Pancreas (tissue), 10 donors: ENCODE results near the gene PLLP. TPM values are rescaled to one million over a fixed set of nuclear protein-coding genes. Genes with fewer than 3 reads are reported as not detected.

Experiments
- ATAC-seq, 4 donors: fragments of 200-7000 bp; cut with Tn5 transposase; one replicate each; pipeline versions ENCODE4 v1.8.0 to v1.9.1; 2020; ENCODE audit warnings: mild to moderate bottlenecking in 4 of 4, moderate library complexity in 4 of 4
- DNase-seq, 6 donors: peaks; one replicate each; pipeline ENCODE4 v3.0.0-alpha.2; 2020
- FAIRE-seq: peaks from 2 replicates; lab custom pipeline; 2012; peaks lifted over from hg19 to GRCh38; lab: Jason Lieb, UNC
- H3K27ac ChIP-seq, 4 donors: fragments of 200-600 bp; sonication (generic); 1 replicate in 3 of 4; 2 replicates in 1 of 4; pipeline versions ENCODE4 v1.5.0 to v1.8.0; 2020
- H3K27me3 ChIP-seq, 4 donors: fragments of 200-600 bp; one replicate each; pipeline ENCODE4 v1.8.0; 2021
- H3K36me3 ChIP-seq, 3 donors: fragments of 200-600 bp; sonication (generic) in 1 of 3; one replicate each; pipeline versions ENCODE4 v1.5.0 to v1.8.0; 2020 to 2021
- H3K4me1 ChIP-seq, 3 donors: fragments of 200-600 bp; one replicate each; pipeline ENCODE4 v1.8.0; 2021
- H3K4me3 ChIP-seq, 4 donors: fragments of 200-600 bp; sonication (generic) in 2 of 4; one replicate each; pipeline versions ENCODE4 v1.5.0 to v1.8.0; 2020 to 2021
- H3K9me3 ChIP-seq, 4 donors: fragments of 200-600 bp; one replicate each; pipeline ENCODE4 v1.8.0; 2021
- WGBS, 2 donors: extraction: QIAGEN DNeasy Blood & Tissue Kit; methylation state at CpG; one replicate each; pipeline ENCODE4 v1.1.7; 2013; 5-methylcytosine and 5-hydroxymethylcytosine counted together
- intact Hi-C, 3 donors: fragments of 100-400 bp; cut with DNase I; formaldehyde crosslinking; loops; one replicate each; pipeline versions ENCODE4 v1.11.1 to v1.14.2; 2022
- polyA plus RNA-seq, 2 donors: library from polyadenylated mRNA; stranded (reverse); fragments of 200-250 nt; gene quantifications; one replicate each; pipeline ENCODE4 v1.2.3, GENCODE V29; 2013
- total RNA-seq, 6 donors: library from RNA; stranded (reverse); fragmentation: NEBNext Ultra II Directional in 4 of 6; extraction: Animal tissue kit (Norgen Biotek cat#: 25700) in 4 of 6; gene quantifications; one replicate each; pipeline versions ENCODE4 v1.2.1 to v1.2.4, GENCODE V29; 2021 to 2023
- TF ChIP-seq, protein P1 (sequence below), 4 donors: fragments of 200-600 bp; sonication (generic) in 3 of 4; IDR thresholded peaks; one replicate each; pipeline versions ENCODE4 v1.5.0 to v1.8.0; 2021; ENCODE audit warnings: antibody characterized with exemption in 4 of 4
- donor health status: healthy with polysubstance abuse.
- donor health status: DM: no; HTN: no; CAD: no; lungs with moderate emphysema.
- donor health status: DM: no; HTN: no; CAD: no.
- donor health status: control.
- donor health status: control.
- donor health status: Bipolar disorder and iron deficiency.
- donor health status: DM: yes; HTN: yes; CAD: no.
- donor health status: DM: no; HTN: no; CAD: no.
- donor health status: DM: no; HTN: no; CAD: no.
- donor health status: DM: yes; HTN: yes; CAD: no.

The PLLP gene
- total and polyA plus RNA-seq, 8 donors: 10.8 to 34.3 (median 24.1) TPM

DNA sequence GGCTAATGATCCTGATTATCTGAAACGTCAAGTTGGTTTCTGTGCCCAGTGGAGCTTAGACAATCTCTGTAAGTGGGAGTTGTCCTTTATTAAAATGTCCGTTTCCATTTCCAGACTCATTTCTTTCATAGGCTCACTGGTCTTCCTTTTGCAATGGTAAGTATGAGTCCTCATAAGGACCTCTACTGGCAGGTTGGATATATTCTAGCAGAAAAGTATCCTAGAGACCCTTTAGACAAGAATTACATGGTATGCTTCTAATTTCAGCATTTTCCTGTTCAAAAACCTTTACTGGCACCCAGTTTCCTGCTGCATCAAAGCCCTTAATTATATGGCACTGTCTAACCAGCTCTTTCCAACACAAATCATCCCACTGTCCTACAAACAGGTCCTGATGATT is 67.5 kb downstream of the PLLP start:
- intact Hi-C loops: no loop called here
- FAIRE-seq: no peak
- 76 to 83% methylated on average over 2 of the region's 2 CpGs for WGBS, 2 donors

DNA sequence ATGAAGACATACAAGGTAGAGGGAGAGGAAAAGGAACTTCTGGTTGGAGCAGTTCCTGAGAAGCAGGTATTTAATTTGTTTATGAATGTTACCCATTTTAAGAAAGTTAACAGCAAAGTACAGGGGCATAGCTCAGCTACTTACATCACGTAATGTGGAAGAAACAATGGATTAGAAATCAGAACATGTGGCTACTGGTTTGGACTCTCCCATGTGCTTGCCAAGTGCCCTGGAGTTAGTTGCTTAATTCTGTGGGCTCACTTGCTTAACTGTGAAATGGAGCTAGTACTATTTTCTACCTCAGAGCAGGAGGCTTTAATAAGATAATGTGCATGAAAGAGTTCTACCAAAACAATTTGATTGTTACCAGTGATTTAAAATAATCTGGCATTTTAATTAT is 71.0 kb downstream of the PLLP start:
- H3K4me1 ChIP-seq: no peaks in the 10 kb centered on the region
- intact Hi-C loops: no loop called here
- no peaks in the 10 kb centered on the region for H3K9me3 ChIP-seq
- H3K27ac ChIP-seq: no peak overlapping the region
- no peaks in the 10 kb centered on the region for H3K27me3 ChIP-seq
- DNase-seq (no peak), ATAC-seq (no peak), FAIRE-seq (no peak)
- WGBS, 2 donors: 98 to 99% methylated on average over 1 of the region's 1 CpG
- H3K36me3 ChIP-seq: peaks cover 10 to 81% (median 27%) of the 10 kb centered on the region in 3 donors
- no peak overlapping the region for H3K4me3 ChIP-seq
- TF ChIP-seq, protein P1, sequence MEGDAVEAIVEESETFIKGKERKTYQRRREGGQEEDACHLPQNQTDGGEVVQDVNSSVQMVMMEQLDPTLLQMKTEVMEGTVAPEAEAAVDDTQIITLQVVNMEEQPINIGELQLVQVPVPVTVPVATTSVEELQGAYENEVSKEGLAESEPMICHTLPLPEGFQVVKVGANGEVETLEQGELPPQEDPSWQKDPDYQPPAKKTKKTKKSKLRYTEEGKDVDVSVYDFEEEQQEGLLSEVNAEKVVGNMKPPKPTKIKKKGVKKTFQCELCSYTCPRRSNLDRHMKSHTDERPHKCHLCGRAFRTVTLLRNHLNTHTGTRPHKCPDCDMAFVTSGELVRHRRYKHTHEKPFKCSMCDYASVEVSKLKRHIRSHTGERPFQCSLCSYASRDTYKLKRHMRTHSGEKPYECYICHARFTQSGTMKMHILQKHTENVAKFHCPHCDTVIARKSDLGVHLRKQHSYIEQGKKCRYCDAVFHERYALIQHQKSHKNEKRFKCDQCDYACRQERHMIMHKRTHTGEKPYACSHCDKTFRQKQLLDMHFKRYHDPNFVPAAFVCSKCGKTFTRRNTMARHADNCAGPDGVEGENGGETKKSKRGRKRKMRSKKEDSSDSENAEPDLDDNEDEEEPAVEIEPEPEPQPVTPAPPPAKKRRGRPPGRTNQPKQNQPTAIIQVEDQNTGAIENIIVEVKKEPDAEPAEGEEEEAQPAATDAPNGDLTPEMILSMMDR (IDR thresholded peaks at IDR 0.05): no peak

More for the DNA sequence above, 67.5 kb downstream of the PLLP start:
- peaks cover 10 to 78% (median 18%) of the 10 kb centered on the region in 3 donors for H3K36me3 ChIP-seq
- H3K4me1 ChIP-seq: no peaks in the 10 kb centered on the region
- DNase-seq (no peak), ATAC-seq (no peak)
- no peaks in the 10 kb centered on the region for H3K9me3 ChIP-seq
- H3K4me3 ChIP-seq: no peak overlapping the region
- TF ChIP-seq, protein P1 (IDR thresholded peaks at IDR 0.05): no peak
- no peaks in the 10 kb centered on the region for H3K27me3 ChIP-seq
- H3K27ac ChIP-seq: no peak overlapping the region

DNA sequence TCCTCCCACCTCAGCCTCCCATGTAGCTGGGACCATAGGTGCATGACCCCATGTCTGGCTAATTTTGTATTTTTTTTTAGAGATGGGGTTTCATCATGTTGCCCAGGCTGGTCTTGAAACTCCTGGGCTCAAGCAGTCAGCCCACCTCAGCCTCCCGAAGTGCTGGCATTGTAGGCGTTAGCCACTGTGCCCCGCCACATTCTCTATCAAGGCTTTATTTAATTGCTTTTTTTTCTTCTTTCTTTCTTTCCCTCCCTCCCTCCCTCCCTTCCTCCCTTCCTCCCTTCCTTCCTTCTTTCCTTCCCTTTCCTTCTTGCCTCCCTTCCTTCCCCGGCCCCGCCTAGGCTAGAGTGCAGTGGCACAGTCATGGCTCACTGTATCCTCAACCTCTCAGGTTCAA is 74.7 kb downstream of the PLLP start:
- Histone ChIP-seq H3K27ac (no peak overlapping the region), H3K4me3 (no peak overlapping the region), H3K4me1 (no peaks in the 10 kb centered on the region), H3K27me3 (no peaks in the 10 kb centered on the region), H3K36me3 (peaks cover 0 to 60% (median 27%) of the 10 kb centered on the region in 3 donors), H3K9me3 (no peaks in the 10 kb centered on the region)
- FAIRE-seq (no peak), DNase-seq (no peak), ATAC-seq (no peak)
- intact Hi-C loops: no loop called here
- TF ChIP-seq, protein P1 (IDR thresholded peaks at IDR 0.05): no peak
- 94 to 99% methylated on average over 5 of the region's 5 CpGs for WGBS, 2 donors

DNA sequence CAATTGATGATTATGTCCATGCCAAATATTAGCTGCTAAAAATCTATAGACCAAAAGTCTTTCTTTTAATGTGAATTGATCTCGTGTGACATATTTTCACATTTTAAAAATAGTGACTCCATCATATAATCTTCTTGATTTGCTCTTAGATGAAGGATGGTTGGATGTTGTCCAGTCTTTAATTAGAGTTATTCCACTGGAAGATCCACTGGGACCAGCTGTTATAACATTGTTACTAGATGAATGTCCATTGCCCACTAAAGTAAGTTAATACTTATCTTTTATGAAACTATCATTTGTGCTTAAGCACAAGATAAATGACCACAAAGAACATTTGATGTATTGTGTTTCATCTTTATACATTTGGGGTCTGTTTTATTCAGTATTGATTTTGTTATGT is 75.5 kb downstream of the PLLP start:
- Histone ChIP-seq H3K9me3 (no peaks in the 10 kb centered on the region), H3K4me1 (no peaks in the 10 kb centered on the region), H3K36me3 (peaks cover 0 to 57% (median 20%) of the 10 kb centered on the region in 3 donors), H3K27ac (no peak overlapping the region), H3K27me3 (no peaks in the 10 kb centered on the region), H3K4me3 (no peak overlapping the region)
- ATAC-seq: no peak
- DNase-seq: no peak
- 92 to 94% methylated on average over 1 of the region's 1 CpG for WGBS, 2 donors
- TF ChIP-seq, protein P1 (IDR thresholded peaks at IDR 0.05): no peak
- FAIRE-seq: no peak
- intact Hi-C loops: no loop called here

Other genes with a start within 250 kb of the PLLP start
- gene CPNE2, start 192.1 kb downstream of the PLLP start, total RNA-seq: 10 to 100 TPM in 1 of 6 donors, 1 to 10 TPM in 5; 3.2 to 12.4 (median 4.3) TPM
- 10 to 100 TPM; 14.8 to 17.1 TPM for gene CPNE2, start 192.1 kb downstream of the PLLP start, polyA plus RNA-seq
- gene PSME3IP1, start 98.6 kb downstream of the PLLP start, total RNA-seq: 10 to 100 TPM; 27.9 to 39.2 (median 29.7) TPM
- 10 to 100 TPM; 38.5 to 63.3 TPM for gene PSME3IP1, start 98.6 kb downstream of the PLLP start, polyA plus RNA-seq
- 10 to 100 TPM; 16.7 to 21.9 (median 19.2) TPM for gene RSPRY1, start 98.3 kb downstream of the PLLP start, total RNA-seq
- gene RSPRY1, start 98.3 kb downstream of the PLLP start, polyA plus RNA-seq: 10 to 100 TPM in 1 of 2 donors, 1 to 10 TPM in 1; 6.9 to 12.5 TPM
- 10 to 100 TPM; 12.3 to 22.5 (median 14.7) TPM for gene ARL2BP, start 39.4 kb downstream of the PLLP start, total RNA-seq
- 10 to 100 TPM; 10.8 to 20.2 TPM for gene ARL2BP, start 39.4 kb downstream of the PLLP start, polyA plus RNA-seq
- gene CCL22, start 74.1 kb upstream of the PLLP start, total RNA-seq: under 1 TPM in 3 of 6 donors, not detected in 3; 0.09 to 0.85 (median 0.16) TPM
- under 1 TPM in 1 of 2 donors, not detected in 1; 0.05 TPM for gene CCL22, start 74.1 kb upstream of the PLLP start, polyA plus RNA-seq
- gene CX3CL1, start 87.8 kb upstream of the PLLP start, total RNA-seq: 10 to 100 TPM in 2 of 6 donors, 1 to 10 TPM in 4; 4.6 to 21.3 (median 6.0) TPM
- 10 to 100 TPM in 1 of 2 donors, 1 to 10 TPM in 1; 8.7 to 19.0 TPM for gene CX3CL1, start 87.8 kb upstream of the PLLP start, polyA plus RNA-seq
- 1 to 10 TPM in 1 of 6 donors, not detected in 5; 1.1 TPM for gene CCL17, start 120.1 kb upstream of the PLLP start, total RNA-seq
- not detected for gene CCL17, start 120.1 kb upstream of the PLLP start, polyA plus RNA-seq
- gene CIAPIN1, start 162.7 kb upstream of the PLLP start, total RNA-seq: 10 to 100 TPM; 14.5 to 20.9 (median 17.2) TPM
- 10 to 100 TPM; 11.6 to 23.8 TPM for gene CIAPIN1, start 162.7 kb upstream of the PLLP start, polyA plus RNA-seq
- 10 to 100 TPM; 17.7 to 31.2 (median 23.4) TPM for gene COQ9, start 162.8 kb upstream of the PLLP start, total RNA-seq
- 10 to 100 TPM; 48.5 to 51.1 TPM for gene COQ9, start 162.8 kb upstream of the PLLP start, polyA plus RNA-seq
- gene POLR2C, start 178.0 kb upstream of the PLLP start, total RNA-seq: 10 to 100 TPM; 21.8 to 26.7 (median 25.1) TPM
- gene POLR2C, start 178.0 kb upstream of the PLLP start, polyA plus RNA-seq: 10 to 100 TPM; 20.4 to 43.9 TPM
- gene DOK4, start 201.8 kb upstream of the PLLP start, total RNA-seq: 10 to 100 TPM in 5 of 6 donors, 1 to 10 TPM in 1; 9.2 to 24.4 (median 13.4) TPM
- 10 to 100 TPM; 16.7 to 26.4 TPM for gene DOK4, start 201.8 kb upstream of the PLLP start, polyA plus RNA-seq